Measurements from ENCODE around the gene SLC35B4.

SLC35B4 gene, protein sequence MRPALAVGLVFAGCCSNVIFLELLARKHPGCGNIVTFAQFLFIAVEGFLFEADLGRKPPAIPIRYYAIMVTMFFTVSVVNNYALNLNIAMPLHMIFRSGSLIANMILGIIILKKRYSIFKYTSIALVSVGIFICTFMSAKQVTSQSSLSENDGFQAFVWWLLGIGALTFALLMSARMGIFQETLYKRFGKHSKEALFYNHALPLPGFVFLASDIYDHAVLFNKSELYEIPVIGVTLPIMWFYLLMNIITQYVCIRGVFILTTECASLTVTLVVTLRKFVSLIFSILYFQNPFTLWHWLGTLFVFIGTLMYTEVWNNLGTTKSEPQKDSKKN

DNA sequence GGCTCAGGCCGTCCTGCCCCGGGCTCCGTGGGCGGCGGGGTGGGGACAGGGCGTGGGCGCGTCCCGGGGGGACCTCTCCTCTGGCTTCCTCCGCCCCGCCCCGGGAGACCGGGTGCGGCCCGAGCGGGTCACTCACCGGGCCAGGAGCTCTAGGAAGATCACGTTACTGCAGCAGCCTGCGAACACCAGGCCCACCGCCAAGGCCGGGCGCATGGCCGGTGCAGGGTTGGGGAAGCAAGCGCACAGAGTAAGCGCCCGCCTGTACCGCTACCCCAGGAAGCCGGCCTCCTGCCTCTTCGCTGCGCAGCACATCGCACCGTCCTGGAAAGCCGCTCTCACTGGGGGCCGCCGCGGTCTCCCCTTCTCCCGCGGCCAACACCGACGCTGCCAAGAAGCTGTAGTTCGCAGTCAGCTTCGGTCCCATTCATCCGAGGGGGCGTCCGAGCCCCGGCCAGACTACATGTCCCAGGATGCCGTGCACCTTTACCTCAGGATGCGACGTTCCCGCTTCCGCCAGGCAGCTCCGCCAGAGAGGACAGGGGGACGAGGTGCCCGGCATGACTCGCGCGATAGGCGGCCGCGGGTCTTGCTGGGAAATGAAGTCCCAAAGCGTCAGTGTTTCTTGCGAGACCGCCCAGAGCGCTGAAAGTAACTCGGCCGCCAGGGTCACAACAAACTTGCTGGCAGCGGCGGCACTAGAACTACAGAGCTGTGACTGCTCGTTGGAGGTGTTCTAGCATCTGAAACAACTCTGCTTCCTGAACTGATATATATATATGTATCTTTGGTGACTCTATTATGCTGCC is at the start of gene SLC35B4:
Gene SLC35B4 (minus strand): TSS at position 392 of the 806 bp plus-strand sequence. CDS start 179 bp downstream, at position 213.
- Mint-ChIP-seq H3K36me3 (peaks cover 3% of the 10 kb centered on the region), H3K4me3 (peak within 1 kb of the TSS; percentile 95), H3K4me1 (peaks cover 26% of the 10 kb centered on the region), H3K27me3 (no peaks in the 10 kb centered on the region), H3K9me3 (no peaks in the 10 kb centered on the region), H3K27ac (peak within 1 kb of the TSS; percentile 89)

DNA sequence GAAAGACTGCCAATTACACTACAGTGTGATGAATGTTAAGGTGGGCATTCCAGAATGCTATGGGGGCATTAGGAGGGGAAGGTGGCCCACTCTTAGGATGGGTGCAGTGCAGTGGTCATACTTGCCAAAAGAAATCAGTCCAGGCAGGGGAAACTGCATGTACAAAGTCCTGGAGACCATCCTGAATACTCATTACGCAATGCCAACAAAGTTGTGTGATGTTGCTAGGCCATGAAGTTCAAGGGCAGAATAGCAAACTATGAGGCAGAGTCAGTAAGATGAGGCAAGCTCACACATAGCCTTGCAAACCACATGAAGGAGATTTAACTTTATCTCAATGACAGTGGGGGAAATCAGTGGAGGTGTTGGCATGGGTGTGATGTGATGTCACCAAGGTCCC is 49.8 kb upstream of the SLC35B4 start:
- Mint-ChIP-seq H3K9me3 (no peaks in the 10 kb centered on the region), H3K27me3 (peaks cover 17% of the 10 kb centered on the region), H3K4me1 (no peaks in the 10 kb centered on the region), H3K27ac (no peak overlapping the region), H3K36me3 (no peaks in the 10 kb centered on the region), H3K4me3 (no peak overlapping the region)

DNA sequence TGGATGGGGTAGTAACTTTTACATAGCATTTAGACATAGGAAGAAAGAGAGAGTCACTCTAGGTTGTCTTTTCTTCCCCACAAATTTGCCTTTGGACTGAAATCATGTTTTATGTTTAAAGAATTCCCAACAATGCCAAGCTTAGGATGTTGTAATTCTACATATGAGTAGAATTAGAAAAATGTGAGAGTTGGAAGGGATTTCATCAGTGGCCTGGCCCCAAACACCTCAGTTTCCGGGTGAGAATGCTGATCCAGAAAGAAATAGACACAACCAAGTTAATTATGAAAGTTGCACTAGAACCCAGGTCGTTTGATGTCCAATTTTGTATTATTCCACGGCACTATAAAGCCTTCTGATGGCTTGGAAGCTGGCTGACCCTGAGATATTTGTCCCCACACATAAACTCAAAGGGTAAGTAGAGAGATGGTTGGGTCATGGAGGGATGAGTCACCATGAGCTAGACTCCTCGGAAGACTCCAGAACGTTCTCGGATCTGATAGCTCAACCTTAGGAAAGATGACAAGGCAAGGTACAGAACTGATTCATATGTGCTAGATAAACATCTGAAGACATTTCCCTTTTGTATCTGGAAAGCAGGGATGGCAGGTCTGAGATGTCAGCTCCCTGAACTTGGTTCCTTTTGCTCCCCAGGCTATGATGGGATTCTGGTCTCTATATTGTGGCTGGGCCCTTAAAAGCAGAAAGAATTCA is 48.8 kb upstream of the SLC35B4 start:
- Mint-ChIP-seq H3K4me3 (no peak overlapping the region), H3K9me3 (no peaks in the 10 kb centered on the region), H3K27me3 (peaks cover 15% of the 10 kb centered on the region), H3K27ac (no peak overlapping the region), H3K4me1 (no peaks in the 10 kb centered on the region), H3K36me3 (no peaks in the 10 kb centered on the region)

DNA sequence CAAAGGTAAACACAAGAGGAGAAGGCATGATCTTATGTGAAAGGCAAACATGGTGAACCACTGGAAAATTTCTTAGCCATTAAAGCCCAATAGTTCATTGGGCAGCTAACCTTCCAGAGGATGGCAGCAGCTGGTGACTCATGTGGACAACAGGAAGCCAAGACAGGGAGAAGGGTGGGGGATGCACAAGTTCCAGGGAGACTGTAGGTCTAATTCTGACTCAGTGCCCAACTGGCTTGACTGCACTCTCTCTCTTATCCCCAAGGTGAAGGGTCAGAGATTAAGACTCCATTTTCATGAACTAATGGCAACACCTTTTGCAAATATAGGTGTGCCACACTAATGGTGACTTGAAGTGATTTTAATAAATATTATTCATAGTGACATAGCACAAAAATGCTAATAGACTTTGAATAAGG is 47.9 kb upstream of the SLC35B4 start:
- Mint-ChIP-seq H3K9me3 (no peaks in the 10 kb centered on the region), H3K4me1 (no peaks in the 10 kb centered on the region), H3K27ac (no peak overlapping the region), H3K27me3 (peaks cover 9% of the 10 kb centered on the region), H3K36me3 (no peaks in the 10 kb centered on the region), H3K4me3 (no peak overlapping the region)

DNA sequence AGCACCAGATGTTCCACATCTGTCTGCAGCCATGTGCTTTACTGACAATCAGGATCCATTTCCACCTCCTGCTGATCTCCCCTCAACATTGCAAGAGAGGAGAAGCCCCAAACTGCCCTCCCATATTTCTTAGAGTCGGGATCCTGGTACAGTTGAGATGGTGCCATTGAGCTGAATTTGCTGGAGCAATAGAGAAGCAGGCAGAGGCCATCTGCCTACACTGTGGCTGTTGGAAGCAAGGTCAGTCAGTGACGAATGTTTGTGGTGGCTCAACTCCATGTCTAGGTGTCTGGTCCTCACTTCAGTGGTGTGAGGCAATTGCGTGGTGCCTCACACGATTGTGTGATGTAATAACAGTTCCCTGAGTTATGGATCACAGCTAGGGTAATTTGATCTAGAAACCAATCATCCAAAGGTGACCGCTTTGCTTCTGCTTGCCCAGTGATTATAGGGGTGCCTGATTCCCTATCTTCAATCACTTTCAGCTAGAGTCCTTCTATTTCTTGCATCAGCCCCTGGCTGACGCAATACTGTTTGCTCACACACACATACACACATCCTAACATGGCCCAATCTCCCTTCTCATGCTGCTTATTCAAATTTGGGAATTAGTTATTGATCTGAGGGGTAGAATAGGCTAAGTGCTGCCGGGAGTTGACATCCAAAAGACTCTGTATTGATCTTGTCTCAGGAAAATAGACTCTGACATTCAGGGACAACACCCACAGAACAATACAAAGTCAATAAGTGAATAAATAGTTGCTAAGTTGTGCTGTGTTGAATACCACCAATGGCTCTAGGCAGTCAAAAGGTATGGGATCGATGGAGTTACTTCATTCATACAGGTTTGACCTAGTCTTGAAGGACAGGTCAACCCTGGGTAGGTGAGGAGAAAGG is 46.1 kb upstream of the SLC35B4 start:
- no peak overlapping the region for H3K4me3 Mint-ChIP-seq
- no peaks in the 10 kb centered on the region for H3K9me3 Mint-ChIP-seq

DNA sequence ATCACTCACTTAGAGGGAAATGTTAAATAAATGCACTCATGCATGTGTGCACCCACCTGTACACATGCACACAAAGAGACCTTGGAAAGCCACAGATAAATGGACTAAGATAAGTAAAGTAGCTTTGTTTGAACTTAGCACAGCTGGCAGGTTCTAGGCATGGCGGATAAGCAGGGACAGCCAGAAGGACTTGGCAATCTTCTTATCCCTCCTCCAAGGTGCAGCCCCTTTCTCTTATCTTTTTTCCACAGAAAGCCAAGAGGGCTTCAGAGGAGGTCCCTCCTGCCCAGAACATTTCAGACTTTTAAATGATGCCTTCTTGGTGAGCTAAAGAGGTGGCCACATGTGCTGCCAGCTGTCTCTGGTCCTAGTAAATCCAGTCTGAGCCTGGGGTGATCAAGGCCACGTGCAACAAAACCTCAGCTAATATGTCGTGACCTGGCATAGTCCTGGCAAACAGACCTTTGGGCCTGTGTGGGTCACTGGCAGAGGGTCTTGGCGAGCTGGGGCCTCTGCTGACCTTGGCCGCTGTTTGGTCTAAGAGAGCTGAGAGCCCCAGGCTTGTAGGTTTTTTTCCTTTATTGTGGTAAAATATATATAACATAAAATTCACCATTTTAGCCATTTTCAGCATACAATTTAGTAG is 43.2 kb upstream of the SLC35B4 start:
- H3K27ac Mint-ChIP-seq: no peak overlapping the region
- no peaks in the 10 kb centered on the region for H3K4me1 Mint-ChIP-seq
- no peaks in the 10 kb centered on the region for H3K36me3 Mint-ChIP-seq
- H3K4me3 Mint-ChIP-seq: no peak overlapping the region
- H3K27me3 Mint-ChIP-seq: peaks cover 6% of the 10 kb centered on the region
- H3K9me3 Mint-ChIP-seq: no peaks in the 10 kb centered on the region

More for the DNA sequence above, 46.1 kb upstream of the SLC35B4 start:
- no peak overlapping the region for H3K27ac Mint-ChIP-seq
- H3K4me1 Mint-ChIP-seq: no peaks in the 10 kb centered on the region
- H3K27me3 Mint-ChIP-seq: peaks cover 9% of the 10 kb centered on the region
- no peaks in the 10 kb centered on the region for H3K36me3 Mint-ChIP-seq

DNA sequence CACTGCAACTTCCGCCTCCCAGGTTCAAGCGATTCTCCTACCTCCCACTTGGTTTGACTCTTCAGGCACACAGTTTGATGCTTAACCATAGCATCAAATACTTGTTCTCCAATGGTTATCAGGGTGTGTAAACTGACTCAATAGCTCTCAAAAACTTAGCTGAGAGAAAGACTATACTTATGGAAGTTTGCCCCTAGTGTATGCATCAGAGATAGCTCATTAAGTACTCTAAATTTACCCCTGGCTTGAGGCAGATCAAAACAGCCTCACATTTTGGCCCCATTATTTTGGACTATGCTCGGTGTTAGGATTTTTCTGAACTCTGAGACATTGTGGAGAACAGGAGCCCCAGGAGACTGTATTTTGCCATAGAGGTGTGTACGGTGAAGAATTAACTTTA is 40.8 kb upstream of the SLC35B4 start:
- H3K4me3 Mint-ChIP-seq: no peak overlapping the region
- H3K9me3 Mint-ChIP-seq: no peaks in the 10 kb centered on the region
- H3K27ac Mint-ChIP-seq: no peak overlapping the region
- H3K27me3 Mint-ChIP-seq: peaks cover 1% of the 10 kb centered on the region
- H3K4me1 Mint-ChIP-seq: no peaks in the 10 kb centered on the region
- H3K36me3 Mint-ChIP-seq: no peaks in the 10 kb centered on the region

DNA sequence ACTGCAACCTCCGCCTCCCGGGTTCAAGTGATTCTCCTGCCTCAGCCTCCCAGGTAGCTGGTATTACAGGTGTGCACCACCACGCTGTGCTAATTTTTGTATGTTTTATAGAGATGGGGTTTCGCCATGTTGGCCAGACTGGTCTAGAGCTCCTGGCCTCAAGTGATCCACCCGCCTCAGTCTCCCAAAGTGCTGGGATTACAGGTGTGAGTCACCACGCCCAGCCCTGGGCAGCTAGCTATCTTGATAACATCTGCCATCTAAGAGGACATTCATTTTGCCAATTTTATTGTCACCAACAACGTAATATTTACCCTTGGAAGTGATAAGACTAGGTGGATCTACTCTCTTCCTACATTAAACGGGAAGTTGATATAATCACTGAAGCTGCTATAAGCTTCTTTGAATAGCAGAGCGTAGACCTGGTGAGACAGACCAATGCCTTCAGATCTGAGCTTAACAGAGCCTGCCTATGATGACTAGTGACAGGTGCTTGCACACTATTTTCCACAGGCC is 39.7 kb upstream of the SLC35B4 start:
- peaks cover 1% of the 10 kb centered on the region for H3K27me3 Mint-ChIP-seq
- H3K4me3 Mint-ChIP-seq: no peak overlapping the region
- H3K27ac Mint-ChIP-seq: no peak overlapping the region
- no peaks in the 10 kb centered on the region for H3K9me3 Mint-ChIP-seq
- no peaks in the 10 kb centered on the region for H3K4me1 Mint-ChIP-seq
- no peaks in the 10 kb centered on the region for H3K36me3 Mint-ChIP-seq

DNA sequence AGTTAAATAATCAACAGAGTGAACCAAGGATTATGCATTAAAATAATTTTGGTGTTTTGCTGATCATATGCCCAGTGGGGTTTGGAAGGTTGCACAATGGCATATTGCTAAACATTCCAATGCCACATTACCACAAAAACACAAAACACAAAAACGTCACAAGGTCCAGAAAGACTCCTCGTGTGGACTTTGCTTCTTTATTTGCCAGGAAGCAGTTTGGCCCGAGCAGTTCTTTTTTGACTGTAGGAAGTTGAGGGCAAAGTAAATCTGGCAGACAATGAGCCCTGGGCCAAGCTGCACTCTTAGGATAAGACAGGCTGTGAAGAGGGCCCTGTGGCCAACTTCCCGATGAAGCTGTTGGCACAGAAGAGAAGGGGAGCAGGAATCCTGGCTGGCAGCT is 39.2 kb upstream of the SLC35B4 start:
- Mint-ChIP-seq H3K36me3 (no peaks in the 10 kb centered on the region), H3K9me3 (no peaks in the 10 kb centered on the region), H3K4me1 (no peaks in the 10 kb centered on the region), H3K4me3 (no peak overlapping the region), H3K27me3 (peaks cover 1% of the 10 kb centered on the region), H3K27ac (no peak overlapping the region)

DNA sequence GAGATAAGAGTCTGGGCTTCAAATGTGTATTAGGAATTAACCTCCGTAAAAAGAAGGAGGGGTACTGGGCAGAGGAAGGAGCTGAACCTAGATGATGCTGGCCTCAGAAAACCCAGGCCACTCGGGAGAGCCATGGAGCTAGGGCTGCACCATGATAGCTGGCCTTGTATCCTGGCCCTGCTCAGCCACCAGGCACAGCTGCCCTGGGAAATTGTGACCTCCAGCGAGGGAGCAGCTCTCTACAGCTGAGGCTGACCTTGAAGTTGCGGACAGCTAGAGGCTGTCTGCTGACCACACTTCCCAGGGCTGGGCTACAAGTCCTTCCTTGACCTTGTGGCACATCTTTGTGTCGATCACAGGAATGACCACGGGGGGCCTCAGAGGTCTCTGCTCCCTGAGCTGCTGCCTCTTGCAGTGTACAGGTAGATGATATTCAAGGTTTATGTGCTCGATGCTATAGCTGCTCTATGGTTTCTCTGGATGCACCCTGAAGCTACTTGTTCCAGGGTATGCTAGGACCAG is 38.3 kb upstream of the SLC35B4 start:
- H3K27ac Mint-ChIP-seq: no peak overlapping the region
- no peaks in the 10 kb centered on the region for H3K9me3 Mint-ChIP-seq
- H3K4me3 Mint-ChIP-seq: no peak overlapping the region
- no peaks in the 10 kb centered on the region for H3K4me1 Mint-ChIP-seq
- no peaks in the 10 kb centered on the region for H3K36me3 Mint-ChIP-seq
- H3K27me3 Mint-ChIP-seq: peaks cover 1% of the 10 kb centered on the region

DNA sequence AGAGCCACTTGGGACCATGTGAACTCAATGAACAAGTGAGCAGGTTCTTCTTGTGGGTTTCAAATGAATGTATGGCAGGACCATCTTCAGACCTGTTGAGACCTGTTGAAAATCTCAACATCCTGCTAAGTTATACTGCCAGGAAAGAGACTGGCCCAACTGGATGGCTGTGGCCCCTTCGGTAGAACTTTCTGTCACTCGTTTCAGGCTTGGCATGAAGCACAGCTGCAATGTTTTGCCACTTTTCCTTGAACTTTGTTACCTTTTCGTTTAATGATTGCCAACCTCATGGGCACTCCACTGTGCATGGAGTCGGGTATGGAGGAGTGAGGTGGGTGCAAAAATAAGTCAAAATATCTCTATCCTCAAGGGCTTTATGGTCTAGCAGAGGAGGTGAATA is 36.7 kb upstream of the SLC35B4 start:
- H3K4me3 Mint-ChIP-seq: no peak overlapping the region
- no peaks in the 10 kb centered on the region for H3K4me1 Mint-ChIP-seq
- no peaks in the 10 kb centered on the region for H3K36me3 Mint-ChIP-seq
- peaks cover 3% of the 10 kb centered on the region for H3K27me3 Mint-ChIP-seq
- H3K9me3 Mint-ChIP-seq: no peaks in the 10 kb centered on the region
- H3K27ac Mint-ChIP-seq: no peak overlapping the region

DNA sequence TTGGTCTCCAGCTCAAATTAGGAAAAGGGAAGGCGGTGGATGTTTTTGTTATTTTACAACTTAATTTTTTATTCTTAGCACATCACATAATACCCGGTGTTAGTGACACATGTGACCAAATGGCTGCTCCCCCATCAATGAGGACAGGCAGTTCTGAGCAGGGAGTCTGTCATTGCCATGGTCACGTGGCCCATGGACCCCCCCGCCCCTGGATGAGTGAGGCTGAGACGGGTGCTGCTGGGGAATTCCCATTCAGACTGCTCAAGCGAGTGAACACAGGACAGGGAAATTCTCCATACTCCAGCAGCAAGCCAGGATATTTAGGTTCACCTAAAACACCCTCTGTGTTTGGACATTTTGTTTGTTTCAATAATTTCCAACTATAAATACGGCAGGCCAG is 34.7 kb upstream of the SLC35B4 start:
- Mint-ChIP-seq H3K4me3 (no peak overlapping the region), H3K27ac (no peak overlapping the region), H3K36me3 (no peaks in the 10 kb centered on the region), H3K27me3 (peaks cover 6% of the 10 kb centered on the region), H3K9me3 (no peaks in the 10 kb centered on the region), H3K4me1 (no peaks in the 10 kb centered on the region)

DNA sequence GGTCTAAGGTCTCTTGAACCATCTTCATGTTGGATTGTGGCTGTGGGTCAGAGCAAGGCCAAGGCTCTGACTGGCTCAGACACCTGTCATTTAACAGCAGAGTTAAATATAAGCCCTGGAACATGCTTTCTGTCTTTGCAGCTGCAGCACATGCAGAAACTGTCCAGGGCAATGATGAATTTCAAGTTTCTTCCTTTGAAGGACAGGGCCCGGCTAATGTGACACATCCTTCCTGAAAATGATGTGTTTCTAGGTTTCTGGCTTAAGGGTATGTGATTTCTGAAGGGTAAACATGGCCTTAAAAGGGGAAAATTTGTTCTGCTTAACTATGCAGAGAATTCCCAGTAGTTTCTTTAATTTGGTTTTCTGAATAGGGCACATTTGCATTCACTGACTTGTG is 34.0 kb upstream of the SLC35B4 start:
- Mint-ChIP-seq H3K27me3 (peaks cover 6% of the 10 kb centered on the region), H3K27ac (no peak overlapping the region), H3K4me1 (no peaks in the 10 kb centered on the region), H3K9me3 (no peaks in the 10 kb centered on the region), H3K36me3 (no peaks in the 10 kb centered on the region), H3K4me3 (no peak overlapping the region)

DNA sequence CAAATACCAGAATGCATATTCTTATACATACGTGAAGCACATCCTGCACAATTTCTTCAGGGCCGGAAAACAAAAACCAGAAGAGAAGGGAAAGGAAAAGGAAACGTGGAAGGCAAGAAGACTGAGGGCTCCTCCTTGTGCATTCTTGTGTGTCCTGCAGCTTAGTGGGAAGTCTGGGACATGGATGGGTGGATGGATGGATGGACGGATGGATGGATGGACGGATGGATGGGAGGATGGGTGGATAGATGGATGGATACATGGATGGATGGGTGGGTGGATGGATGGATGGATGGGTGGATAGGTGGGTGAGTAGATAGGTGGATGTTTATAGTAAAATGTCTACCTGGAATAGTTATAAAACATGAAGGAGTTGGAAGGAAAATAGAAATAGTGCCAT is 30.8 kb upstream of the SLC35B4 start:
- no peak overlapping the region for H3K27ac Mint-ChIP-seq
- H3K4me1 Mint-ChIP-seq: no peaks in the 10 kb centered on the region
- no peaks in the 10 kb centered on the region for H3K36me3 Mint-ChIP-seq
- H3K4me3 Mint-ChIP-seq: no peak overlapping the region
- no peaks in the 10 kb centered on the region for H3K9me3 Mint-ChIP-seq
- peaks cover 9% of the 10 kb centered on the region for H3K27me3 Mint-ChIP-seq
